Activated CD4-positive, CD25-positive, alpha-beta regulatory T cell treated with anti-CD3 and anti-CD28 coated beads, Interleukin-2, amount 50 U/mL, for 16 hours (primary cell): ENCODE data around the gene FIGNL2.
"Not testable (repeated sequence)": the region's sequence is repeated elsewhere in the genome, so short reads cannot be mapped to it uniquely, and the experiment has no call there.

ENCODE experiments used
- DNase-seq: peaks from one replicate; pipeline ENCODE4 v3.0.0-alpha.2; 2020; ENCODE audit warnings: low read depth, low spot score

The FIGNL2 gene, protein sequence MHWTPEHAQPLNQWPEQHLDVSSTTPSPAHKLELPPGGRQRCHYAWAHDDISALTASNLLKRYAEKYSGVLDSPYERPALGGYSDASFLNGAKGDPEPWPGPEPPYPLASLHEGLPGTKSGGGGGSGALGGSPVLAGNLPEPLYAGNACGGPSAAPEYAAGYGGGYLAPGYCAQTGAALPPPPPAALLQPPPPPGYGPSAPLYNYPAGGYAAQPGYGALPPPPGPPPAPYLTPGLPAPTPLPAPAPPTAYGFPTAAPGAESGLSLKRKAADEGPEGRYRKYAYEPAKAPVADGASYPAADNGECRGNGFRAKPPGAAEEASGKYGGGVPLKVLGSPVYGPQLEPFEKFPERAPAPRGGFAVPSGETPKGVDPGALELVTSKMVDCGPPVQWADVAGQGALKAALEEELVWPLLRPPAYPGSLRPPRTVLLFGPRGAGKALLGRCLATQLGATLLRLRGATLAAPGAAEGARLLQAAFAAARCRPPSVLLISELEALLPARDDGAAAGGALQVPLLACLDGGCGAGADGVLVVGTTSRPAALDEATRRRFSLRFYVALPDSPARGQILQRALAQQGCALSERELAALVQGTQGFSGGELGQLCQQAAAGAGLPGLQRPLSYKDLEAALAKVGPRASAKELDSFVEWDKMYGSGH

DNA sequence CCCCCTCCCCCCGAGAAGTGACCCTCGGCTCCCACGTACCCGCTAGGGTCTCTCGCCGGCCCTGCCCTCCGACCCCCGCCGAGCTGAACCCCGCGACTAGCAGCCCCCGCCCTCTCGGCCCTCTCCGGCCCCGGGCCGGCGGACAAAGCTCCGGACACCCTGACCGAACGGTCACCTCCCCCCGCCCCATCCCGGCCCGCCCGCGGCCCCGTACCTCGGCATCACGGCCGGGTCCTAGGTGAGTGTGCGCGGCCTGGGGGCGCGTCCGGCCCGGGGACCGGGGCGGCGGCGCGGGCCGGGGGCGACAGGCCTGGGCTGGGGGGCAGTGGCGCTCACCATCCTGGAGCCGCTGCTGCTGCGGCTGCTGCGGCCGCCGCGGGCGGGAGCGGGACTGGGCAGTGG, at the start of gene FIGNL2:
TSS of gene FIGNL2 (minus strand) at position 393 of the 402 bp plus-strand sequence. CDS start 26,305 bp downstream, outside the sequence.
- no peak for DNase-seq

DNA sequence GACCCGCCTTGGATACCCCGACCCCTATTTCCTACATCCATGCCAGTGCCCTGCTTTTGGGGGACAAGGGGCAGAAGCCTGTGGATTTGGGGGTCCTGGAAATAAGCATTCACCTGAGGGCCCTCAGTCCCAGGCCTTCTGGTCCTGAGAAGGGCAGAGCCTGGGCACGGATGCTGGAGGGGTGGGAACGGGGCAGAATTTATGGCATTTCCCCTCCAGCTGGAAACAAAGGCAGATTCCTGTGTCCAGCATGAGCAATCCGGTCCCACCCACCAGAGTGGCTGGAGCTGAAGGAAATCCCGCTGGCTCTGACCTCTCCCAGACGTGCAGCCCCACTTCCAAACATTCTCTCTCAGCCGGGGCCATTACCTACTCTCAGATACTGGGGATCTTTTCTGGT, 48.7 kb upstream of the FIGNL2 start:
- no peak for DNase-seq

DNA sequence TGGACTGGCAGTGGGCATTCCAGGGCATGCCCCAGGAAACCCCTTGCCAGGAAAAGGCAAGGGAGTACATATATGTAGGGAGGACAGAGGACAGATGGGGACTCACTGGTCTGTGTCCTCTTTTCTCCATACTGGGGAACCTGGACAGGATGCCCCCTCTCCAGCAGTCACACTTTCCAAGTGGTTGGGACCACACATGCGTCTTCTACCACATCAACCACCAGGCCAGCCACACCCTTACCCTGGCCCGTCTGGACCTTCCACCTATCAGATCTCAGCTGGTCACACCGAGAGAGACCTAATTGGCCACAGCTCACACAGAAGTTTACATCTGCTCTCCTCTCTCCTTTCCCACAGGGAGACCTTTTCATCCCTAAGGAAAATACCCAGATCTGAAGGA, 47.7 kb upstream of the FIGNL2 start:
- DNase-seq, result no peak

DNA sequence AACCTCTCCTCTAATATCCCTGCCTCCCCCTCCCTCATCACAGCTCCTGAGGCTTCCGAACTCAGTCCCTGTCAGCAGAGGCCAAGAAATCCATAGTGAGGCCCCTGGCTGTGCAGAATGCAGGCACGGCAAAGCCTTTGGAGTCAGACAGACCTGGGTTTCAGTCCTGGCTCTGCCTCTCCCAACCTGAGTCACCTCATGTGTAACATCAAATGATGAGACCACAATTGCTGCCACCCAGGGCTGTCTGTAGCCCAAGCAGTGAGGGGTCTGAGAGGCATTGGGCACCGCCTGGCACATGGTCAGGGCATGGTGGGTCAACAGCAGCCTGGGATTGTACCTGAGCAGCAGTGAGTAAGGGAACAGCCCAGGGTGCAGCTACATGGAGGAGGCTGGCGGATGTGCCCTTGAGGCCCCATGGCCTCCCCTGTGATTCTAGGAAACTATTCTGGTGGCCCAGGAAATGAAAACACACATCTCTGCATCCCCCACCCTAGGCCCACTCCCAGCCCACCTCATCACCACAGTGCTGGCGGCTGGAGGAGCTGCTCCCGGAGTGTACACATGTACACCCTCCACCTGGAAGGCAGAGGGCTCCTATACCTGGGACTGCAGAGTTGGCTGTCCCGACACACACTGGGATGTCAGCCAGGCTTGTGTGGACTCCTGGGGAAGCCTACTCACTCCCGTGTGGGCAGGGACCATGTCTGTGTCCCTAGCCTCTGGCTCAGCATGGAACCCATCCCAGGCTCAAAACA, 47.0 kb upstream of the FIGNL2 start:
- DNase-seq, result no peak

DNA sequence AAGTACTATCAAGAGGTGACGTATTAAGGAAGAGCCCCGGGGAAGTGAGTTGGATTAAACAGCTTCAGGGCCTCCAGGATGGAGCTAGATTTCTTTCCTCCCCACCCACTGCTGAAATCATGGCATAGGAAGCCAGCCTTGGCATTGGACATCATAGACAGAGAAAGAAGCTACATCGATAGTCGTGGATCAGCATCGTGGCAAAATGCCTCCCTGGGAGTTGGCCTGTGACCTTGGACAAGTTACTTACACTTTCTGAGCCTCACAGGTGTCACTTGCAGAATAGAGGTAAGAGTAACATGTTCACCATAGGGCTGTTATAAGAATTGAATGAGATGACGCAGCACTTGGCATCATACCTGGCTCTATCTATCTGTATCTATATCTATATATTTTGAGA, 45.3 kb upstream of the FIGNL2 start:
- DNase-seq, result no peak

DNA sequence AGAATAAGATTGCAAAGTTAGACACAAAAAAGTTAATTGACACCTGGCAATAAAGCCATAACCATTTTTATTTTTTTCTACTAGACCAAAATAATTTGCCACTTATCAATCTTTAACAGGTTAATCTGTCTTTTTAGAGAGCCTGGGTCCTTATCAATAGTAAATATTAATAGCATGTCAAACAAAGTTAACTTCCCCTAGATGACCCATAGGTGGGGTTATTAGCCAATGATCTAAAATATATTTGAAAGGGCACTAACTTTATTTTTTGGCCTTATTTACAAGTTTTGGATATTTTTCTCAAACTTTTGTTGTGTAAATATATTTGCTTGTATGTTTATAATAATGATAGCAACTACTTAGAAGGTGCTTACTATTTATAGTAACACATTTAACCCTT, 43.3 kb upstream of the FIGNL2 start:
- no peak for DNase-seq

DNA sequence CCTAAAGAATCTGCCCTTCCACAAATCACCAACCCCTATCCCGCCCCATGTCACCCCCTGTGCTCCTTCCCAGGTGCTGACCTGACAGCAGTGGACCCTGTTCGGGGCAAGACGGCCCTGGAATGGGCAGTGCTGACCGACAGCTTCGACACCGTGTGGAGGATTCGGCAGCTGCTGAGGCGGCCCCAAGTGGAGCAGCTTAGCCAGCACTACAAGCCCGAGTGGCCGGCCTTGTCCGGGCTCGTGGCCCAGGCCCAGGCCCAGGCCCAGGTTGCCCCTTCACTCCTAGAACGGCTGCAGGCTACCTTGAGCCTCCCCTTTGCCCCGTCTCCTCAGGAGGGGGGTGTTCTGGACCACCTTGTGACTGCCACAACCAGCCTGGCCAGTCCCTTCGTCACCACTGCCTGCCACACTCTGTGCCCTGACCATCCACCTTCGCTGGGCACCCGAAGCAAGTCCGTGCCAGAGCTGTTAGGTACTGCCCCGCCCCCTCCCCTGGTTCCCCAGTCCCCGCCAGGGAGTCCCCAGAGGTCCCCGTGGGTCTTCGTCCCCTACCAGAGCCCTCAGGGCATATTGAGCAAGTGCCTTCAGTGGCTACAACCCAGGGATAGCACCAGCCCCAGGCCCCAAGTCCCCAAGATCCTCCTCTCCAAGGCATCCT, 42.1 kb upstream of the FIGNL2 start:
- DNase-seq, result no peak

DNA sequence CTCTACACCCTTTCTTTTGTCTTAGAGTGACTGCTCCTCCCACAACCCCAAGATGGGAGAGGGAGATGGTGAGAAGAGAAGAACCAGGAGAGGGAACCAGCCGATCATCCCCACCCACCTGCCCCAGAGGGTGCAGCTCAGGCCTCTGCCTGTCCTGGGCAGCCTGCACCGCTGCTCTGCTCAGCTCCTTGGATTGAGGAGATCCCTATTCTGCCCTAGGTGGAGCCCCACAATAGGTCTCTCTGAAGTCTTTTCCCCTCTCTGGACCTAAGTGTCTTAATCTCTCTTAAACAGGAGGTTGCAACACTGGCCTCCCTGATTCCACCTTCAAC, 41.6 kb upstream of the FIGNL2 start:
- DNase-seq, result no peak

DNA sequence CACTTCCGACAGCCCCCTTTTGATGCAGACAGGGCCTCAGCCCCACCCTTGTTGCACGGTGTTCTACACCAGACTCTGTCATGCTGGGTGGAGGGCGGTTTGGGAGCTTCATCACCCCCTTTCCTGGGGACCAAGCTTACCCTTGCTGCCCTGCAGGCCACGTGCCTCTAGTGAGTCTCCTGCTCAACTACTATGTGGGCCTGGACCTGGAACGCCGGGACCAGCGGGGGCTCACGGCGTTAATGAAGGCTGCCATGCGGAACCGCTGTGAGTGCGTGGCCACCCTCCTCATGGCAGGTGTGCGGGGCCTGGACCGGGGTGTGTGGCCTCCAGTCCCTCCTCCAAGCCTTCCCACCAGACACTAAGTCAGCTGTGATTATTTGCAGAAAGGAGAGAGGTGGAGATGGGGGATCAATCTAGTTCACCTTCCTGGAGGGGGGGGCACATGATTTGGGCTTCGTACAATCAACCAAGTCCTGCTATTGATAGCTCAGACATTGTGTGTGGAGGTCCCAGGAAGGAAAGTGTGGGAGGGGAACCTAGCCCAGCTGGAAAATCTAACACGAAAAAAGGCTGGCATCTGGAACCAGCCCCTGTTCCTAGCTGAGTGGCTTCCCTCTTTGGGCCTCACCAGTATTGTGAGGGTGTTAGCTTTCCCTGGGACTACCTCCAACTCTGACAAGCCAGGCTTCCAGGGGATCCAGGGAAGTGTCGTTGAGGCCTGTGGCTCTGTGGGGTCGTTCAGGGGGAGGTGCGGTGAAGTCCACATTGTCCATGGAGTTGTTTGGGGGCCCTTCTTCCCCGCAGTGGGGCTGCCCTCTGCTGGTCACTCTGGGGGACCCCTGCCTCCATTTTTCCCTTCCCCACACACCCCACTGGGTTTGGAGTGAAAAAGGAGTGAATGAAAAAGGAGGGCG, 41.0 kb upstream of the FIGNL2 start:
- no peak for DNase-seq

DNA sequence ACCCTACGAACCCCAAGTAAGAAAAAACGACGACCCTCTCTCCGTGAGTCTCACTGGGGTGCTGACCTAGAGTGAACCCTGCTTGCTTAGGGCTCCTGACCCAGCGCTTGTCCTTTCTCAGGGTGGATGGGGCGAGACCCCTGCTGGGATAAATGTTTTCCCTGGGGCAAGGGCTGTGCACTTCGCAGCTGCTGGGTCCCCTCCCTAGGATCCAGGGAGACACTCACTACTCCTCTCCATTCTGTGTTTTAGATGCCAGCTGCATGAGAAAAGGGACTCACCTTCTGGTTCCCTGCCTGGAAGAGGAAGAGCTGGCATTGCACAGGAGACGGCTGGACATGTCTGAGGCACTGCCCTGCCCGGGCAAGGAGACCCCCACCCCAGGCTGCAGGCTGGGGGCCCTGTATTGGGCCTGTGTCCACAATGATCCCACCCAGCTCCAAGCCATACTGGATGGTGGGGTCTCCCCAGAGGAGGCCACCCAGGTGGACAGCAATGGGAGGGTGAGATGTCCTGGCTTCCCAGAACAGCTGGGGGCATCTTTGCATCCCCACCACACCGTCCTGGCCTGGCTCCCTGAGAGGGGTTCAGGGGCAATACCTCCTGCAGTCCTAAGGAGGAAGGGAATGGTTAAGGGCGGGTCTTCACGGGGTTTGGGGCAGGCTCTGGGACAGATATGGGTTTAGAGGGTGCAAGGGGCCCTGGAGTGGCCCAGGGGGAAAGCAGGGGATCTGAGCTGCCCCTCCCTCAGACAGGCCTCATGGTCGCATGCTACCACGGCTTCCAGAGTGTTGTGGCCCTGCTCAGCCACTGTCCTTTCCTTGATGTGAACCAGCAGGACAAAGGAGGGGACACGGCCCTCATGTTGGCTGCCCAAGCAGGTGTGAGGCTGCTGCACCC, 40.0 kb upstream of the FIGNL2 start:
- DNase-seq, result no peak

DNA sequence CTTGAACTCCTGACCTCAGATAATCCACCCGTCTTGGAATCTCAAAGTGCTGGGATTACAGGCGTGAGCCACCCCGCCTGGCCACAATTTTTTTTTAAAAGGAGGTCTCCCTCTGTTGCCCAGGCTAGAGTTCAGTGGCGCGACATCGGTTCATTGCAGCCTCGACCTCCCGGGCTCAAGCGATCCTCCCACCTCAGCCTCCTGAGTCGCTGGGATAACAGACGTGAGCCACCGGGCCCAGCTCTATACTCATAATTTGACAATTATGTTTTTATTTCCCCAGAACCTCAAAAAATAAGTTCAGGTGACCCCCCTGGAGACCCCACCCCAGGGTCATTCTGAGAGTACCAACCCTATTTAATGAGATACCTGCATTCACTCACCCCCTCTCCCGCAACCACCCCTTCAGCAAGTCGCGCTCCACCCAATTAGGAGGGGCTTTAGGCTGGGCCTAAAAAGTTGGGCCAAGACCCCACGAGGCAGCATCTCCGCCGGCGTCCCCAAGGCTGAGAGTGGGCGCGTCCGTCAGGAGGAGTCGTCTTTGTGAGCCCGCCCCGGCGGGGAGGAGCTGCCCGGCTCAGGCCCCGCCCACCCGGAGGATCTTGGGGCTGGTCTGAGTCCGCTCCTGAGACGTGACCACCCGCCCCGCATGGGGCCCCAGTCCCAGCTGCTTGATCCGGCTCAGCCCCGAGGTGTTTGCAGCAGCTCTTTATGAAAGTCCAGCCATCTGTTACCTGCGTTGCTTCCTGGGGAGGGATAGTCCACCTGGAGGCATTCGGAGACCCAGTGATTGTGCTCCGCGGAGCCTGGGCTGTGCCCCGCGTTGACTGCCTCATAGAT, 39.2 kb upstream of the FIGNL2 start, which contains the start of gene ANKRD33:
TSS of gene ANKRD33 (plus strand) at position 628 of the 840 bp plus-strand sequence. CDS start at position 712, 84 bp downstream.
- DNase-seq, result no peak

DNA sequence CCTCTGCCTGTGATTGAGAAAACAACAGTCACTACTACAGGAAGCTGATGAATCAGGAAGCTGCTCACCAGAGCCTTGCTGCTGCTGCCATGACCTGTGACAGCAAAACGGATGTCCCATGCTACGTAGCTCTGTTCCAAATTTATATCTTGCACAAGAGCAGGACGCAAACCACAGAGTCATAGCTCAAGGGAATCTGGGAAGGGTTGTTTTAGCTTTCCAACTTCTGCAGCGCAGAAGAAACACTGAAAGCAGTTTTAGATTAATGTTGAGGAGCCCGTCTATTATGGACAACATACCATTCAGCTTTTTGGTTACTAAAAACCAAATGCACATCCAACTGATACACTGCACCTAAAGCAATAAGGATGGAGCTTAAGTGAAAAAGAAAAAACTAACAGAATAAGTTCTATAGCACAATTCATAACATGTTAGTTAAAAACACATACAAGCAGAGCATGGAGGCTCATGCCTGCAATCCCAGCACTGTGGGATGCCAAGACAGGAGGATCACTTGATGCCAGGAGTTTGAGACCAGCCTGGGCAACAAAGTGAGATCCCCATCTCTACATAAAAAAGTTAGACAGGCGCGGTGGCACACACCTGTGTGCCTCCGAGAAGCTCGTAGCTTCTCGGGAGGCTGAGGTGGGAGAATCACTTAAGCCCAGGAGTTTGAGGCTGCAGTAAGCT, 37.6 kb upstream of the FIGNL2 start:
- no peak for DNase-seq

DNA sequence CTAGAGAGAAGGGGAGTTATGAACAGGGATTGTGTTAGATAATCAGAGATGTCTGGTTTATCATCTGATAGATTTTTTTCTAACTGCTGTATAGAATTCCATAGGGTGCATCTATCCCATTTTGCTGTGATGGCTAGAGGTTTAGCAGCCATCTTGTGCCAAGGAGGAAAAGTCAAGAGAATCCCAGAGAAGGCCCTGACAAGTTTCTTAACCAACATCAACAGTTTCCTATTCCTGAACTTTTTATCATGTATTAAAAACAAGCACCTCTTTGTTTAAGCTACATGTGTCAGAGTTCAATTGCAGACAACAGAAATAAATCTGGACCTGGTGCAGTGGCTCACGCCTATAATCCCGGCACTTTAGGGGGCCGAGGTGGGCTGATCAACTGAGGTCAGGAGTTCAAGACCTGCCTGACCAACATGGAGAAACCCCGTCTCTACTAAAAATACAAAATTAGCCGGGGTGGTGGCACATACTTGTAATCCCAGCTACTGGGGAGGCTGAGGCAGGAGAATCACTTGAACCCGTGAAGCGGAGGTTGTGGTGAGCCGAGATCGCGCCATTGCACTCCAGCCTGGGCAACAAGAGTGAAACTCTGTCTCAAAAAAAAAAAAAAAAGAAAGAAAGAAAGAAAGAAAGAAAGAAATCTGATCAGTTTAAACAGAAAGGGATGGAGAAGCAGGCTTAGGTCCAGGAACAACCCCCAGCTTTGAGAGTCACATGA, 36.9 kb upstream of the FIGNL2 start:
- DNase-seq, result not testable (repeated sequence)

DNA sequence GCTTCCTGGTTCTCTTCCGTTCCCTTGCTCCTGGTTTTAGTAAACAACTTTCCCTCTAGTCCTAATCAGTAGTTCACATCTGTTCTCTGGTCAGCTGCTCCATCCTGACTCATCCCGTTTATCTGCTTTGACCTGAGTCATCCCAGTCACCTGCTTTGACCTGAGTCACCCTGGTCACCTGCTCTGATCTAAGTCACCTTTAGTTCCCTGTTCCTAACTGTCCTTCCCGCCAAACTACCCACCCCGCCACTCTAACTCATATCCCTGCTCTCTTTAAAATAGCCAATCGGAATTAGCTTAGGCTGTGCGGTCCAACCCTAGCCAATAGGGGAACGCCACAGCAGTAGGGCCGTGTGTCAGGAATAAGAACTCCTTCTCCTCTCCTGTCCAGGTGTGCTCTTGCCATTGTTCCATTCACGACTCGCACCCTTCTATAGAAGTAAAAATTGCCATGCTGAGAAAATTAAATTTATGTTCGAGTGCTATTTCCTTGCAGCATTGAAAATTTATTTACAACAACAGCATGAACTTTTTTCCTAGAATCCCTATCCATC, 36.2 kb upstream of the FIGNL2 start:
- no peak for DNase-seq

DNA sequence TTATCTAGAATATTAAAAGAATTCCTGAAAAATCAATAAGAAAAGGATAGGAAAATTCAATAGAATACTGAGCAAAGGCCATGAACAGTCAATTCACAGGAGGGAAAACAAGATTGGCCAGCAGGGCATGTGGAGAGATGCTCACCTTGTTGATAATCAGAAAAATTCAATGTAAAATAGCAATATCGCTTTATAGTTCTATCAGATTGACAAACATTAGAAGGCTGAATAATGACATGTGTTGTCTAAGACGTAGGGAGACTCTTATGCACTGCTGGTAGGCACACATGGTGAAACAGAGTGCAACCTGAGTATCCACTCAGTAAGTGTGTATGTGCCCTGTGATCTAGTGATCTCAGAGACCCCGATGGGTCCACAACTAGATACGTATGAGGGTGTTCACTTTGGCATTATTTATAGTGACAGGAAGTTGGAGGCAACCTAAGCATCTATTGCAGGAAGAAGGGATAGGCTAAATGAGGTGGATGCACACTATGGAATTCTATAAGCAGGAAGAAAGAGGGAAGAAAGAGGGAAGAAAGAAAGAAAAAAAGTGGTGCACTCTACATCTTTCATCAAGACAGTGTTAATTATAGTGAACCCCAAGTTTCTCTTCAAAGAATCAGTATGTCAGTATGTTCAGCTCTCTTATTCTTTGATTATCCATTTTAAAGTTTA, 35.6 kb upstream of the FIGNL2 start:
- DNase-seq, result no peak

DNA sequence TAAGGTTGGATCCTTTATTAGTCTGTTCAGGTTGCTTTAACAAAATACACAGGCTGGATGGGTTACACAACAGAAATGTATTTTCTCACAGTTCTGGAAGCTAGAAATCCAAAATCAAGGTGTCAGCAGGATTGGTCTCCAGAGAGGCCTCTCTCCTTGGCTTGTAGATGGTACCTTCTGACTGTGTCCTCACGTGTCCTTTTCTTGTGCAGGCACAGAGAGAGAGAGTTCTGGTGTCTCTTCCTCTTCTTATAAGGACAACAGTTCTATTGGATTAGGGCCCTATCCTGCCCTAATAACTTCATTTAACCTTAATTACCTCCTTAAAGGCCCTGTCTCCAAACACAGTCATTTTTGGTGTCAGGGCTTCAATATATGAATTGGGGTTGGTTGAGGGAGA, 34.8 kb upstream of the FIGNL2 start:
- no peak for DNase-seq

DNA sequence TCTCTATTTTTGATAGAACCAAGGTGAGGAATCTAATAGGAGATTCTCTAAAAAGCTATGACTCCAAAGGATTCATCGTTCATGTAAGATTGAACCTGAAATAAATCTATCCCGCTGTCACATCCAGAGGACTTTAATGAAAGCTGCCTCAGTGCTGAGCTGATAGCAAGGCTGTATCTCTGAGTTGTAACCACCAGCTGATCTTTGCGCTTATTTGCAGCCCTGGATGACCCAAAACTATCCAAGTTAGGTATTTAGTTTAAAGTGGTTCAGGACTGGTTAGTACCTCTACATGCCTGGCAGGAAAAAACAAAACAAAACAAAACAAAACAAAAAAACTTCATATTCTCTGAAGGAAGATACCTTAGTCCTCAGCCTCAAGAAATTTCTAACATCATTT, 30.6 kb upstream of the FIGNL2 start:
- no peak for DNase-seq
